Lower lobe of right lung (tissue), 2 donors: ENCODE measurements around the gene ADAMTS8. TPM values are rescaled to one million over a fixed set of nuclear protein-coding genes. Genes with fewer than 3 reads are reported as not detected.
A peak's percentile ranks its signal among the peaks of the same experiment; 100 is the strongest.

Experiments
- ATAC-seq, 2 donors: fragments of 200-7000 bp; cut with Tn5 transposase; one replicate each; pipeline ENCODE4 v1.9.1; 2020 to 2022; ENCODE audit warnings: mild to moderate bottlenecking in 2 of 2, moderate library complexity in 2 of 2
- DNase-seq: peaks from one replicate; pipeline ENCODE4 v3.0.0-alpha.2; 2020
- H3K27ac ChIP-seq: fragments of 200-600 bp; one replicate; pipeline ENCODE4 v1.8.0; 2022
- H3K27me3 ChIP-seq: fragments of 200-600 bp; one replicate; pipeline ENCODE4 v1.8.0; 2022; ENCODE audit warnings: low read depth
- H3K36me3 ChIP-seq: fragments of 200-600 bp; one replicate; pipeline ENCODE4 v1.8.0; 2022; ENCODE audit warnings: mild to moderate bottlenecking
- H3K4me1 ChIP-seq: fragments of 200-600 bp; one replicate; pipeline ENCODE4 v1.8.0; 2022
- H3K4me3 ChIP-seq: fragments of 200-600 bp; one replicate; pipeline ENCODE4 v1.8.0; 2022; ENCODE audit warnings: mild to moderate bottlenecking
- H3K9me3 ChIP-seq: fragments of 200-600 bp; one replicate; pipeline ENCODE4 v1.8.0; 2022
- CTCF ChIP-seq: fragments of 200-600 bp; IDR thresholded peaks from one replicate; pipeline ENCODE4 v1.8.0; 2022; ENCODE audit warnings: antibody characterized with exemption, mild to moderate bottlenecking
- intact Hi-C: fragments of 100-400 bp; cut with DNase I; formaldehyde crosslinking; loops from one replicate; pipeline ENCODE4 v1.11.0; 2022
- long read RNA-seq: library from polyadenylated mRNA; unstranded; transcript quantifications from one replicate; pipeline ENCODE4 v2.0.0, GENCODE V29; 2021
- total RNA-seq: library from RNA; stranded (reverse); fragmentation: NEBNext Ultra II Directional; extraction: Animal tissue kit (Norgen Biotek cat#: 25700); gene quantifications from one replicate; pipeline ENCODE4 v1.2.1, GENCODE V29; 2021
- donor health status: DM: no; HTN: yes; CAD: no; lungs with severe emphysema.

The ADAMTS8 gene
- 23.0 TPM for total RNA-seq
- long read RNA-seq, full-length matches to known transcripts: 36 of 65 reads
- long read RNA-seq, partial matches to known transcripts: 22 of 65 reads
- long read RNA-seq, other reads (novel, unspliced or antisense): 7 of 65 reads

- peak within 1 kb of the TSS; percentile 54 for H3K4me3 ChIP-seq
- H3K36me3 ChIP-seq: no peaks in the 10 kb centered on the region
- H3K27me3 ChIP-seq: peaks cover 65% of the 10 kb centered on the region
- intact Hi-C loops: no loop called here
- no peak for TF ChIP-seq CTCF
- H3K27ac ChIP-seq: peak within 1 kb of the TSS; percentile 75
- no peaks in the 10 kb centered on the region for H3K9me3 ChIP-seq
- peak; percentile 36 to 43 for ATAC-seq
- peaks cover 8% of the 10 kb centered on the region for H3K4me1 ChIP-seq
- DNase-seq: no peak
Measured at GRCh38 chr11:130428316-130429119, at the start of gene ADAMTS8. Gene ADAMTS8, minus strand, starts transcription at chr11:130428609. Its CDS starts 323 bp downstream, at chr11:130428286.

- intact Hi-C loops: no loop called here
- Histone ChIP-seq H3K4me3 (no peak overlapping the region), H3K27me3 (no peaks in the 10 kb centered on the region), H3K36me3 (peaks cover 18% of the 10 kb centered on the region), H3K4me1 (peaks cover 37% of the 10 kb centered on the region), H3K27ac (peak overlapping the region; percentile 69), H3K9me3 (no peaks in the 10 kb centered on the region)
- no peak for ATAC-seq
- no peak for TF ChIP-seq CTCF
- no peak for DNase-seq
Measured at GRCh38 chr11:130477586-130478203, 49.3 kb upstream of the ADAMTS8 start.

DNA sequence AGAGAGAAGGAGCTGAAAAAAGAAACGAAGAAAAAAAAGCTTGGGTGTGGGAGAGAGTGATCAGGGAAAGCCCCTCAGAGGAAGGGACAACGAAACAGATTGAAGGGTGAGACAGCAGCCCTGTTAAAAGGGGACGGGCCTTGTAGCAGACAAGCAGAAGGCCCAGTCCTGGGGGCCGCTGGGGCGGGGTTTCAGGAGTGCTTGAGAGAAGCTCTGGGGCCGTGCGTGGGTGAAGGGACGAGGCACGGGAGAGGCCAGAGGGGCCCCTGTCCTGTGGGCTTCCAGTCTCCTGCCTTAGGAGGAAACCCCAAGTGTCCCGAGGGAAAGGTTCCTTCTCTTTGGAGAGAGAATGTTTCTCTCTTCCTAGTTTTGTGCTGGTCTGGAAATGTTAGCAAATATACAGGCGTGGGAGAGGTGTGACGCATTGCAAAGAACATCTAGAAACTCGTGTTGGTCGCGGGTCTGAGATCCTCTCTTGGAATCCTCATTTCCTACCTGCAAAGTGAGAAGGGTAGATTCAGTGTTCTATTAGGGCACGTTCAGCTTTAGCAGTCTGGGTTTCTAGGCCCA, 48.6 kb upstream of the ADAMTS8 start:
- H3K36me3 ChIP-seq: peaks cover 22% of the 10 kb centered on the region
- no peaks in the 10 kb centered on the region for H3K27me3 ChIP-seq
- ATAC-seq (no peak), DNase-seq (no peak)
- TF ChIP-seq CTCF: no peak
- no peaks in the 10 kb centered on the region for H3K9me3 ChIP-seq
- peaks cover 37% of the 10 kb centered on the region for H3K4me1 ChIP-seq
- intact Hi-C loops: no loop called here
- H3K27ac ChIP-seq: peak overlapping the region; percentile 69
- H3K4me3 ChIP-seq: no peak overlapping the region

DNA sequence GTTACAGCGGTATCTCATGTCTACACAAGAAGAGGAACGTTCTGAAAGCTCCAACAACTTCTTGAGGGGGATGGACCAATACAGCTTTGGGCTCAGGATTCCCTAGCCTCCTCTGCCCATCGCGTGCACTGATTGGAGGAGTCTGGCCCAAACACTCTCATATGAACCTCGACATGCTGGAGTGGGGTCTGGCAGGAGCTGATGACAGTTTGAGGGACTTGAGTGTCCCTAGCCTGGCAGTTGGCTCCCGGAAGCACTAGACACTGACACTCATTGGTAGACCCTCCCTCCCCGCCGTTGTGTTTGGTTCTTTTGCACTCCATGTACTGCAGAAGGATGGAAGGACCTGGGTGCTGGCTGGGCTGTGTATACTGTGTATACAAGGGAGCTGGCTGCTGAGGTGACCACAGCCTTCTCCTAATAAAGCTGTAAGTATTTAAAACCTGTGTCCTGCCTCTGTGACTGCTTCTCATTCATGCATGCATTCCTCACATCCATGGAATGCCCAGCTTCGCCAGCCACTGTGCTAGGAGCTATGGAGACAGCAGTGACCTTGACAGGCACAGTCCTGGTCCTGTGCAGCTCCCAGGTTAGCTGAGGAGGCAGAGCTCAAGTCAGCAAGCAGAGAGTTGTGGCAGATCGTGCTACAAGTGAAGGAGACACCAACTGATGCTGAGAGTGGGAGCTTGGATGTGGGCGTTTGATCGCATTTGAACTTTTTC, 48.0 kb upstream of the ADAMTS8 start:
- Histone ChIP-seq H3K27me3 (no peaks in the 10 kb centered on the region), H3K4me3 (no peak overlapping the region), H3K9me3 (no peaks in the 10 kb centered on the region), H3K36me3 (peaks cover 29% of the 10 kb centered on the region), H3K4me1 (peaks cover 37% of the 10 kb centered on the region), H3K27ac (no peak overlapping the region)
- intact Hi-C loops: no loop called here
- DNase-seq (no peak), ATAC-seq (no peak)
- TF ChIP-seq CTCF: no peak

DNA sequence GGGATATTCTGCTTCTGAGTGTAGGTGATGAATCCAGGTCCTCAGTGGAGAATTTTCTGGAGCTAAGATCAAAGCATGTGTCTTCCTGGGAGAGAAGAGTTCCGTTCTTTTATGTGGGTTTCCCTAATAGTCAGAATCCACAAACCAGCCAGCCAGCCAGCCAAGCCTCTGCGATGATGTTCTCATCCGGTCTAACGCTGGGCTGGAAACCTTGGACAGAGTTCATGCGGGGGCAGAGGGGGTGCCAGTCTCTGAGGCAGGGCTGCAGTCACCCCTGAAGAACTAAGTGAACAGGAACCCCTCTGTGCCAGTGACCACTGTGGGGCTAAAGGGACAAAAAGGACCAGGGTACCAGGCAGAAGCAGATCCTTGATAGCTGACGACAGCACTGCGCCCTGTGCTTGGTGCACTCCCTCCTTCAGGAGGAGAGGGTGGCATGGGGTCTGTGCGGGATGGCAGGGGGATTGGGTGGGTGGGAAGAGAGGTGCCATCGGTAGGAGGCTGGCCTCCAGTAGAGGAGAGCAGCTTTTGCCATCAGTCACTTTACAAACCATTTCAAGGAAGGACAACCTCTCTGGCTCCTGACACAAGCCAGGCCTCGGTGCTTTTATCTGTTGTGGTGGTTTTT, 47.1 kb upstream of the ADAMTS8 start:
- H3K9me3 ChIP-seq: no peaks in the 10 kb centered on the region
- no peak for TF ChIP-seq CTCF
- no peak for DNase-seq
- intact Hi-C loops: no loop called here
- no peak for ATAC-seq
- peaks cover 32% of the 10 kb centered on the region for H3K4me1 ChIP-seq
- H3K27ac ChIP-seq: no peak overlapping the region
- H3K27me3 ChIP-seq: no peaks in the 10 kb centered on the region
- H3K4me3 ChIP-seq: no peak overlapping the region
- peaks cover 37% of the 10 kb centered on the region for H3K36me3 ChIP-seq
